ENCODE data around the gene SNX18. TPM values are rescaled to one million over a fixed set of nuclear protein-coding genes. Genes with fewer than 3 reads are reported as not detected.
A peak's percentile ranks its signal among the peaks of the same experiment; 100 is the strongest.
"Not testable (repeated sequence)": the region's sequence is repeated elsewhere in the genome, so short reads cannot be mapped to it uniquely, and the experiment has no call there.

The SNX18 gene, protein sequence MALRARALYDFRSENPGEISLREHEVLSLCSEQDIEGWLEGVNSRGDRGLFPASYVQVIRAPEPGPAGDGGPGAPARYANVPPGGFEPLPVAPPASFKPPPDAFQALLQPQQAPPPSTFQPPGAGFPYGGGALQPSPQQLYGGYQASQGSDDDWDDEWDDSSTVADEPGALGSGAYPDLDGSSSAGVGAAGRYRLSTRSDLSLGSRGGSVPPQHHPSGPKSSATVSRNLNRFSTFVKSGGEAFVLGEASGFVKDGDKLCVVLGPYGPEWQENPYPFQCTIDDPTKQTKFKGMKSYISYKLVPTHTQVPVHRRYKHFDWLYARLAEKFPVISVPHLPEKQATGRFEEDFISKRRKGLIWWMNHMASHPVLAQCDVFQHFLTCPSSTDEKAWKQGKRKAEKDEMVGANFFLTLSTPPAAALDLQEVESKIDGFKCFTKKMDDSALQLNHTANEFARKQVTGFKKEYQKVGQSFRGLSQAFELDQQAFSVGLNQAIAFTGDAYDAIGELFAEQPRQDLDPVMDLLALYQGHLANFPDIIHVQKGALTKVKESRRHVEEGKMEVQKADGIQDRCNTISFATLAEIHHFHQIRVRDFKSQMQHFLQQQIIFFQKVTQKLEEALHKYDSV
- polyA plus RNA-seq (2013, experiment 1 of 2; ENCODE audit: insufficient read length): 24.8 TPM
- polyA plus RNA-seq (2013, experiment 2 of 2; ENCODE audit: insufficient read length): 27.8 TPM

DNA sequence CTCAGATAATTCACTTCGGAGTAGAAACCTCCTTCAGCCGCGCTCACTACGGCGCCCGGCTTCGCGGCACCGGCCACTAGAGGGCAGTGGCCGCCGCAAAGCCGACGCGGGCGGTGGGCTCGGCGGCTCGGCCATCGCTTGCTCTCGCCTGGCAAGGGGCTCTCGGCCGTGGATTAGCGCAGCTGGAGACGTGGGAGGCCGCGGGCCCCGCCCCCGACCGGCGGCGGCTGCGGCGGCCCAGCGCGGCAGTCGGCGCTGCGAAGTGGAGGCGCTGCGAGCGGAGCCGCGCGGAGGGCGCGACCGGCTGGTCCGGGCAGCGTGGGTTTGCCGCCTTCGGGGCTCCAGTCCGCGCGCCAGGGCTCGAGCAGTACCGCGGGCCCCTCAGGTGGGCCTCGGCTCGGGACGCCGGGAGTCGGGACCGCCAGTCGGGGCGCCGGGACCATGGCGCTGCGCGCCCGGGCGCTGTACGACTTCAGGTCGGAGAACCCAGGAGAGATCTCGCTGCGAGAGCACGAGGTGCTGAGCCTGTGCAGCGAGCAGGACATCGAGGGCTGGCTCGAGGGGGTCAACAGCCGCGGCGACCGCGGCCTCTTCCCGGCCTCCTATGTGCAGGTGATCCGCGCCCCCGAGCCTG is at the start of gene SNX18:
Gene SNX18 (plus strand): TSS at position 248 of the 634 bp plus-strand sequence. CDS start 194 bp downstream, at position 442.
- peak; percentile 96 for DNase-seq

DNA sequence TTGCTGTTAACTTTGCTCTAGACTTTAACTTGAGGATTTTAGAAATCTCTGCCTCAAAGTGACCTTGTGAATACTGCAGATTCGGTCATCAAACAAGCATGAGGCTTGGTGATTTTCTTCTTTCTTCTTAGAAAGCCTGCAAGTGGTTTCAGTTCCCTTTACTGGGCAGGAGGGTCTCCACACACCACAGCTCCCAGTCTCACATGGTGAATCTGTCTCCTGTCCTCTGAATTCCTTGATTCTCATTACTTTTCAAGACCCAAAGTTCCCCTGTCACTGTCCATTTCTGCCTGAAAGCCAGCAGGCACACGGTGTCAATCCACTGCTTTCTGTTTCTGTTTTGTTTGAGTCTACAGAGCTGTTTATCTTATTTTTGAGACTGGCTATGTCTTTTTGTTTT is 47.9 kb upstream of the SNX18 start:
- DNase-seq: no peak

DNA sequence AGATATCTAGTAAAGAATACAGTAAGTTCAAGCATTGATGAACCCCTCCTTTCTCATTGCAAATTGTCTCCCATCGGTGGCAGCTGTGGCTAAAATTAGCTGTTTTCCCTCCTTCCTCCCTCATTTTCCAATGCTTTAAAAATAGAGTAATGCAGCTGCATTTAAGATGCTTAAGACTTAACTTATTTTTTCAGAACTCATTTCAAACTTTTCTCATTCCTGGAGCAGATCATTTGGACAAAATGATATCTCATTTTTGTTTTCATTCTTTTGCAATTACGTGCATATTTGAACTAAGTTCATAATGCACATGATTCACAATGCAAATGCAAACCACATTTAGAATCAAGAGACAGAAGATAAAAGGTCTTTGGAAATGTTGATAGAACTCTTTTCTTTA is 47.4 kb upstream of the SNX18 start:
- DNase-seq: peak; percentile 80

DNA sequence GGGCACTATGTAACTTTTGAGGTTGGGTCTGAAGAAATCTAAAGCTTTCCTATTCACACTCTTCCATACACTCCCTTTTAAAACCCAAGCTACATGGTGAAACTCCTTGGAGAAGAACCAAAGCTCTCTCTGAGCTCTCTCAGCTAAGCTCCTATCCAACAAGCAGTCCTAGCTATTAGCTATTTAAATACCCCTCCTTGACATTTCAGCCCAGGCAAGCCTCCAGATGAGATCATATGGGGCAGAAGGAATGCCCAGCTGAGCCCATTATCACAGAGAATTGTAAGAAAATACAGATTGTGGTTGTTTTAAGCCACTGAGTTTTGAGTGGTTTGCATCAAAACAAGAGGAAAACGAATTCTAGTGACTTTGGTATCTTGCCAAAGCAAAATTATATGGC is 46.9 kb upstream of the SNX18 start:
- DNase-seq: peak; percentile 77

DNA sequence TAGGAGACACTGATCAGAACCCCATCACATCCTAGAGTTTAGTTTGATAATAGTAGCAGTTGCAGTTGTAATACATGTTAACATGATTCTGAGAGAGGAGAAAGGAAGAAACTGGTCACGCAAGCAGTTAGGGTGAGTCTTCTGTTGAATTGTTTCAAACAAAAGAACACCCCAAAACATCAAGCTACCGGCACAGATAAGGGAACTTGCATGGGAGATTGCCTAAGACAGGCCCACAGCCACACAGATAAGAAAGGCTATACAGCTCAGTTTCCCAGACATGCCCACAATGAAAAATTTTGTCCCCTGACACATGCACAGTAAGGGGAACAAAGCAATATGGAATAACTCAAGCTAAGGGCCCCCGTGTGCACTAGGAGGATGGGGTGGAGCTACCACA is 46.2 kb upstream of the SNX18 start:
- DNase-seq: no peak

DNA sequence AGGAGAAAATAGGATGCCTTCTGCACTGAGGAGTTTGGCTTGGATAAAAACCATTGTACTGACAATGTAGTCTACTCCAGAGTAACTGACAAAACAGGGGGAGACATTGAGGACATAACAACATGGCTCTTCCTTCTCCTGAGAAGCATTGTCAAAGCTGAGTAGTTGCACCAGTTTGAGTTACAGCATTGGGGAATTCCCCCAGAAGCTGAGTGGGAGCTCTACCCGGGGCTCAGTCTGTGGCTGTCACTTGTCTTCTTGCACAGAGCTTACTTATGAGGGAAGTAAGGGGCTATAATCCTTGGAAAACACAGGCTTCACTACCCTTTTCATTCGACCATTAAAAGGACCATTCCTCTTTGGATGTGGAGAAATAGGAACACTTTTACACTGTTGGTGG is 40.9 kb upstream of the SNX18 start:
- no peak for DNase-seq

DNA sequence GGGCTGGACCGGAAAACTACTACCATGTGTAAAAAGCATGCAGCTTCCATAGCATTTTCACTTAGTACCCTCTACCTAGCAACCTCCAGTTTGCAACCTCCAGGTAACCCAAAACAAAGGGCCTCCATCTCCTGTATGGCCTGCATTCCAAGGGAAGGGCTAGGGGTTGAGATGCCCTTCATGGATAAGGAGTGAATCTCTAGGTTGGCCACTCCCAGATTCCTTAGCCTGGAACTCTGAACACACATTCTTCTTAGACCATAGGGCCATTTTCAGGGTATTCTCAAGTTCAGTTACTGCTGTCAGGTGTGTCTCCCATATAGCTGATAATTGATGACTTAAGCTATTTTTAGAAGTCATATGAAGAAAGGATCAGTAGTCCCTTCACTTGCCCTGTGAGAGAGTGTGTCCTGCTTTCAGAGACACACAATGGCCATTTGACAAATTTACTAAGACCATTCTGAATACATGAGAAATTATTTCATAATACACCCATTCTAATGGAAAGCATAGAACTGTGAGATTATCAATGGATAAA is 39.5 kb upstream of the SNX18 start:
- DNase-seq: no peak

DNA sequence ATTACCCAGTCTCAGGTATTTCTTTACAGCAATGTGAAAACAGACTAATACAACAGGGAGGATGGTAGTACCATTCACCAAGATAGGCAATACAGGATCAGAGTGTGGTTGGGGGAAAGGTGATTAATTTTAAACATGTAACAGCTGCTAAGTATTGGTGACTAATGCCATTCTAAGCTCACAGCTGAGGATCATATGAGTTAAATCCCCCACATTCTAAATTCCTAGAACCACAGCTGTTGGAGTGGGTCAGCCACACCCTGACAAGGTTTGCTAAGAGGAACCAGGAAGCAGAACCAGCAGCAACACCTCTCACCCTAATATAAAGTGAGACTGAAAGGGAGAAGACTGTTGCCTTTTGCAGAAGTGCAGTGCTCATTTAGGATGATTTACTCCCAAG is 37.3 kb upstream of the SNX18 start:
- no peak for DNase-seq

DNA sequence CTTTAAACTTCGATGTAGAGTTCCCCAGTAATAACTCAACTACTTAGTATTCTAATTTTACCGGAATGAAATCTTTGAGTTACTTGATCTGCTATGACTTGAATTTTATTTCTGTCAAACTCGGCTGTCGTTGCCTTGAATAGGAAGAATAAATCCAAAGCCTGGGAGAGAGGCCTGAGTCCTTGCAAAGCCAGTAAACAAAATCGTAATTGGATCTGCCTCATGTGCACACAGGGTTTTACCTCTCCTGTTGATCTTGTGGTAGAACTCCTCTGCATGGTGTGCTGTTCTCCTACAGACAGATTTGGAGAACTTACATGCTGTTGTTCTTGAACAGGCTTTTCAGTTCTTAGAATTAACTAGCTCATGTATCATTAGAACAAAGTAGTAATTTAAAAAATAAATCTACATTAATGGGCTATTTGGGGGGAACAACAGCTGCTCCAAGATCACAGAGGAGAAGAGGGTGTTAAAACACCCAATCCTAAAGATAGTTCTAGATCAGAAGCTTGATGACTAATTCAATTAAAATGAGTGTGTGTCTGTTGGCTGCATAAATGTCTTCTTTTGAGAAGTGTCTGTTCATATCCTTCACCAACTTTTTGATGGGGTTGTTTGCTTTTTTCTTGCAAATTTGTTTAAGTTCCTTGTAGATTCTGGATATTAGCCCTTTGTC is 33.2 kb upstream of the SNX18 start:
- no peak for DNase-seq

DNA sequence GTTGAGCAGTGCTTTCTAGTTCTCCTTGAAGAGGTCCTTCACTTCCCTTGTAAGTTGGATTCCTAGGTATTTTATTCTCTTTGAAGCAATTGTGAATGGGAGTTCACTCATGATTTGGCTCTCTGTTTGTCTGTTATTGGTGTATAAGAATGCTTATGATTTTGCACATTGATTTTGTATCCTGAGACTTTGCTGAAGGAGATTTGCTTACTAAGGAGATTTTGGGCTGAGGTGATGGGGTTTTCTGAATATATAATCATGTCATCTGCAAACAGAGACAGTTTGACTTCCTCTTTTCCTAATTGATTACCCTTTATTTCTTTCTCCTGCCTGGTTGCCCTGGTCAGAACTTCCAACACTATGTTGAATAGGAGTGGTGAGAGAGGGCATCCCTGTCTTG is 31.9 kb upstream of the SNX18 start:
- DNase-seq: not testable (repeated sequence)

DNA sequence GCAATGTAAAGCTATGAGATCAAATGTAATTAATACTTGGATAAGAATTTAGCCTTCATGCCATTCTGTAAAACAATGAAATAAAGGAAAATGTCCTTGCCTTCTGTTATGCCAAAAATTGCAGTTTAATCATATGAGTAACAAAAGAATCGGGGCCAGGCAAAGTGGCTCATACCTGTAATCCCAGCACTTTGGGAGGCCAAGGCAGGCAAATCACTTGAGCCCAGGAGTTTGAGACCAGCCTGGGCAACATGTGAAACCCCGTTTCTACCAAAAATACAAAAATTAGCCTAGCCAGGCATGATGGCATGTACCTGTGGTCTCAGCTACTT is 27.9 kb upstream of the SNX18 start:
- not testable (repeated sequence) for DNase-seq

DNA sequence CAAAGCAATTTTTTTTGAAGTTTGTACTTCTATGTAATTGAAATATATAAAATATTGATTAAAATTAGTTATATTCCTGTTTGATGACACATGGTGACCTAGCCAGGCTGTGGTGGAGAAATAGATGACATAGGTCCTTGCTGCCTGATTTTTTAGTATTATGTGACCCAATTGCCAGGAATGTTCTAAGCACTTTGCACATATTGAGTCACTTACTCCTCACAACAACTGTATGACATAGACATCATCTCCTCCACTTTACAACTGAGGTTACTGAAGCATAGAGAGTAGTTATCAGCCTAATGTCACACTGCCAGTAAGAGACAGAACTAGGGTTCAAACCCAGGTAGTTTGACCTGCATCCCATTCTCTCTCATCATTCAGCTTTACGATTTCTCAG is 26.2 kb upstream of the SNX18 start:
- no peak for DNase-seq

DNA sequence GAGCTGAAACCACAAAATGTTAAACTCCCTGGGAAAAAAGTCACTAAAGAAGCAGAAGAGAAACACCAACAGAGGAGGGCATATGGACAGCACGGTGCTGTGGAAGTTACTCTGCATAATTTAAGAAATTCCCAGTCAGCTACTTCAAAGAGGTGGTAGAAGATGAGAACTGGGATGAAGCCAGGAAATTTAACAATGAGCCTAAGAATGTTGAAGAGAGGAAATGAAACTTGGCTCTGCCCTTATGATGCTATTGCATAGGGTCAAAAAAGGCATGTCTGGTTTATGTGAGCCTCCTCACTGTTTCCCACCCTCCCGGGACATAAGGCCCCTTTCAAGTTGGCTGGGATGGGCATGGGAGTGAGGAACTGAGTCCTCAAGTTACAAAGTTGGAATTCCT is 25.4 kb upstream of the SNX18 start:
- no peak for DNase-seq

DNA sequence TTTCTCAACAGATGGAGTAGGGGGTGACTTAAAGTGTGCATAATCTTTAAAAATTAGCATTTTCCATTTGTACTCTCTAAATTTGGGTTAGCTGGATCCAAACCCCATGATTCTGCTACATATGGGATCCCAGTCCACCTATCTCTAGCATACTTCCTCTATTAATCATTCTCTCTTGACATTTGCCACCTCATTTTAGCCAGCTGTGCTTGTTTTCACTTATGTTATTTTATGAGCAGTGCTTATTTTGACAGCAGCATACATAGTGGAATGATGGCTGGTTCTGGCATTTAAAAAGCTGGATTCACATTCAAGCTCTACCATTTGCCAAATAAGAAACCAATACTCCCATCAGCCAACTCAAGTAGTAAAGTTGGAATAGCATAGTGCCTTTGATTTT is 22.5 kb upstream of the SNX18 start:
- DNase-seq: no peak

DNA sequence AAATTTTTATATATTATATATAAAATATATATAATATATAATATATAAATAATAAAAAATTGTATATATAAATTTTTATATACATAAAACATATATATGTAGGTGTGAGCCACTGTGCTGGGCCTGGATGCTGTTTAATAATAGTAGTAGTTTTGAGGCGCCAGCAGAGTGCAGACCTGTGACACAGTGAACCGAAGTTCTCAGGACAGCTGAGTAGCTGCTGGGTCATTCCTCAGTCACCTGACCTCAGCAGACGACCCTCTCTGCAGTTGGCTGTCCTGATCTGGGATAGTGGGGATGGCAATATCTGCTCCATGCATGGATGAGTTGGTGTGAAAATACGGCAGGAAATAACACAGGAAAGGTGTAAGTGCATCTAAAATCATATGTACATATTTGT is 3.3 kb upstream of the SNX18 start:
- DNase-seq: no peak

DNA sequence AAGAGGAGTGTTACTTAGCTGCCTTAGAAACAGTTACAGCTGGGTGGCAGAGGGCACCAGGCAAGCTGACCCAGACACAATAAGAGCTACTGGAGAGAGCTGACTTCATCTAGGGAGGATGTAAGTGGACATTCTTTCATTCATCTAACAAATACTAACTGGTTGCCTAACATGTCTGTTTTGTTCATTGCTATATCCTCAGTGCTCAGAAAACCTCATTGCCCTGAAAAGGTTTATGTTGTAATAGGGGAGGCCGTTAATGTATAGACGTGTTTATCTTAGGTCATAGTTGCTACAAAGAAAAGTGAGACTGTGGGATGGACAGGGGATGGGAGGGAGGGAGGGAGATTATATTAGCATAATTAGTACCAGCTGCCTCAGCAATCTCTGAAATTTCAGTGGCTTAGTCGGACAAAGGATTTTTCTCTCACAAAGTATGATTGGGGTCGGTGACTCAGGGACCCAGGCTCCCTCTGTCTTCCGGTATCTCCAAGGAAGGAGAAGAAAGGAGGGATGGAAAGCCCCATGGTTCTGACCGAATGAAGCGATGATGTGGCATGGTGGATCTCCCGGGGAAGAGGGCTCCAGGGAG is 2.6 kb upstream of the SNX18 start:
- peak; percentile 91 for DNase-seq

DNA sequence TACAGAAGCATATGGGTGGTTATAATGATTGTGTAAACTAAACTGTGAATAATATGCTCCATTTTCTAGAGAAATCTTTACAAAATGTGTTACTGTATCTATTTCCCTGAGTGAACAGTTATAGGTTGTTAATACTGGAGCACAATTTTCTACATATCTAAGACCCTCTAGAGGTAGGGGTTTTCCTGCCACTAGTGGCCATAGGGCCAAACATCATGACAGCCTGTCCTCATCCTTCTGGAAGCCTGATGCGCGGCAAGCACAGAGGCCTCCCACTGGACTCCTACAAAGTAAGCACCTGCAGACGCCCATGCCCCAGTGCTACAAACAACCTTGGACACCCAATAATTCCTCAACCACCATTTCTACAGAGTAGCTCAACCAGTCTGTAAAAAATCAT is 1.9 kb upstream of the SNX18 start:
- no peak for DNase-seq

DNA sequence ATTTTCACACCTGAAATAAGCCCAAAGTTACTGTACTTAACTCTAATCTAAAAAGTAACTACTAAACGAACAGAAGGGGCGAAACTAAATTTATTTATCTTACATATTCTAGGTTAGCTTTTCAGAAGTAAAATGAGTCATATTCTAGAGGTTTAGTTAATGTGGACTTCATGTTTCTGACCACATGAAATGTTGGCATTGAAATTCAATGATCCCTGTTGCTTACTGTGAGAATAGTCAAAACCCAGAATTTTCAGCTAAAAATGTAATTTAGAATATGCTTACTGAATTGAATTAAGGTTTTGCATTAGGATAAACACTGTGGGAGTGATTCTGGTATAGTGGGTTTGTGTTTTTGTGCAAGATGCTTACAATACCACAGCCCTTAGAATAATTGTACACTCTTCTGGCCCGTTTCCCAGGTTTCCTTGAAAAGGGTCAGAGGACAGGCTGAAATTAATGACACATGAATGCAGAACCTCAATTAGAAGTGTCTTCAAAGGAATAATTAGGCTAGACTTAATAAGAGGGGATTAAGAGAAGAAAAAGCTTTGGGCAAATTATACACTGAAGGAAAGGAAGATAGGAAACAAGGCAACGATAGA is 1.4 kb upstream of the SNX18 start:
- DNase-seq: no peak

DNA sequence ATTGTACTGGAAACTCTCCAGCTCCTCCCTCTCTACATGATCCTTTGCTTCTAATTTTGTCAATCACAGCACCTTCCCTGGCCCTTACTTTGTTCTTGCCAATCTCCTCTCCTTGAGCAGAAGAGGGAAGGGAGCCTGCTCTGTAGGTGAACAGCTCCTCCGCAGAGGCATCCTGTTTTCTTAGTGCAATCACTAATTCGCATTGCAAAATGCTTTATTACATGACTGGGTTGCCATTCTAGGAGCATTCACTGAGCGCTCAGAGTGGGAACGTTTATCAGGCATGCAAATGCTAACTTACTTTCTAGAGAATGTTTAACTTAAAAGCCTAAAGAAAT is 416 bp upstream of the SNX18 start:
- no peak for DNase-seq

DNA sequence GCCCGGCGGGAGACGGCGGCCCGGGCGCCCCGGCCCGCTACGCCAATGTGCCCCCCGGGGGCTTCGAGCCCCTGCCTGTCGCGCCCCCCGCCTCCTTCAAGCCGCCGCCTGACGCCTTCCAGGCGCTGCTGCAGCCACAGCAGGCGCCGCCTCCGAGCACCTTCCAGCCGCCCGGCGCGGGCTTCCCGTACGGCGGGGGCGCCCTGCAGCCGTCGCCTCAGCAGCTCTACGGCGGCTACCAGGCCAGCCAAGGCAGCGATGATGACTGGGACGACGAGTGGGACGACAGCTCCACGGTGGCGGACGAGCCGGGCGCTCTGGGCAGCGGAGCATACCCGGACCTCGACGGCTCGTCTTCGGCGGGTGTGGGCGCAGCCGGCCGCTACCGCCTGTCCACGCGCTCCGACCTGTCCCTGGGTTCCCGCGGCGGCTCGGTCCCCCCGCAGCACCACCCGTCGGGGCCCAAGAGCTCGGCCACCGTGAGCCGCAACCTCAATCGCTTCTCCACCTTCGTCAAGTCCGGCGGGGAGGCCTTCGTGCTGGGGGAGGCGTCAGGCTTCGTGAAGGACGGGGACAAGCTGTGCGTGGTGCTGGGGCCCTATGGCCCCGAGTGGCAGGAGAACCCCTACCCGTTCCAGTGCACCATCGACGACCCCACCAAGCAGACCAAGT is 723 bp downstream of the SNX18 start:
- DNase-seq: peak; percentile 58

DNA sequence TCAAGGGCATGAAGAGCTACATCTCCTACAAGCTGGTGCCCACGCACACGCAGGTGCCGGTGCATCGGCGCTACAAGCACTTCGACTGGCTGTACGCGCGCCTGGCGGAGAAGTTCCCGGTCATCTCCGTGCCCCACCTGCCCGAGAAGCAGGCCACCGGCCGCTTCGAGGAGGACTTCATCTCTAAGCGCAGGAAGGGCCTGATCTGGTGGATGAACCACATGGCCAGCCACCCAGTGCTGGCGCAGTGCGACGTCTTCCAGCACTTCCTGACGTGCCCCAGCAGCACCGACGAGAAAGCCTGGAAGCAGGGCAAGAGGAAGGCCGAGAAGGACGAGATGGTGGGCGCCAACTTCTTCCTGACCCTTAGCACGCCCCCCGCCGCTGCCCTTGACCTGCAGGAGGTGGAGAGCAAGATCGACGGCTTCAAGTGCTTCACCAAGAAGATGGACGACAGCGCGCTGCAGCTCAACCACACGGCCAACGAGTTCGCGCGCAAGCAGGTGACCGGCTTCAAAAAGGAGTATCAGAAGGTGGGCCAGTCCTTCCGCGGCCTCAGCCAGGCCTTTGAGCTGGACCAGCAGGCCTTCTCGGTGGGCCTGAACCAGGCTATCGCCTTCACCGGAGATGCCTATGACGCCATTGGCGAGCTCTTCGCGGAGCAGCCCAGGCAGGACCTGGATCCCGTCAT is 1.4 kb downstream of the SNX18 start:
- DNase-seq: no peak
